ENCODE data around the gene ALDH1L2.
A peak's percentile ranks its signal among the peaks of the same experiment; 100 is the strongest.

Gene ALDH1L2

GRCh38 chr12:105040476-105040875, 43.8 kb downstream of the ALDH1L2 start:
- H3K27ac Mint-ChIP-seq, result no peak overlapping the region
- no peaks in the 10 kb centered on the region for H3K36me3 Mint-ChIP-seq (ENCODE audit: insufficient read depth)
- no peaks in the 10 kb centered on the region for H3K27me3 Mint-ChIP-seq
- ATAC-seq (replicated peaks) (no peak), DNase-seq (no peak)
- H3K4me1 Mint-ChIP-seq (ENCODE audit: low read depth in 2 of 2), result peaks cover 8 to 13% of the 10 kb centered on the region in 2 donors
- H3K4me3 Mint-ChIP-seq, result no peak overlapping the region
- H3K9me3 Mint-ChIP-seq, result no peaks in the 10 kb centered on the region

- ATAC-seq (replicated peaks) (peak; percentile 43), DNase-seq (no peak)
- H3K36me3 Mint-ChIP-seq (ENCODE audit: insufficient read depth), result no peaks in the 10 kb centered on the region
- H3K9me3 Mint-ChIP-seq, result no peaks in the 10 kb centered on the region
- no peaks in the 10 kb centered on the region for H3K27me3 Mint-ChIP-seq
- peaks cover 11 to 13% of the 10 kb centered on the region in 2 donors for H3K4me1 Mint-ChIP-seq (ENCODE audit: low read depth in 2 of 2)
- peak overlapping the region; percentile 30 to 69 for H3K27ac Mint-ChIP-seq
- H3K4me3 Mint-ChIP-seq, result peak overlapping the region; percentile 22 to 28
These were observed 47.2 kb downstream of the ALDH1L2 start for GRCh38 chr12:105036937-105037649.

GRCh38 chr12:105033851-105034250, 50.4 kb downstream of the ALDH1L2 start:
- H3K9me3 Mint-ChIP-seq, result no peaks in the 10 kb centered on the region
- peaks cover 17 to 22% of the 10 kb centered on the region in 2 donors for H3K4me1 Mint-ChIP-seq (ENCODE audit: low read depth in 2 of 2)
- DNase-seq (no peak), ATAC-seq (replicated peaks) (no peak)
- H3K27me3 Mint-ChIP-seq, result no peaks in the 10 kb centered on the region
- no peak overlapping the region for H3K4me3 Mint-ChIP-seq
- no peaks in the 10 kb centered on the region for H3K36me3 Mint-ChIP-seq (ENCODE audit: insufficient read depth)
- H3K27ac Mint-ChIP-seq, result no peak overlapping the region

- no peaks in the 10 kb centered on the region for H3K9me3 Mint-ChIP-seq
- peaks cover 16% of the 10 kb centered on the region in 2 donors for H3K4me1 Mint-ChIP-seq (ENCODE audit: low read depth in 2 of 2)
- ATAC-seq (replicated peaks) (no peak), DNase-seq (no peak)
- no peaks in the 10 kb centered on the region for H3K27me3 Mint-ChIP-seq
- no peaks in the 10 kb centered on the region for H3K36me3 Mint-ChIP-seq (ENCODE audit: insufficient read depth)
- H3K4me3 Mint-ChIP-seq, result no peak overlapping the region
- H3K27ac Mint-ChIP-seq, result no peak overlapping the region
These were observed 51.4 kb downstream of the ALDH1L2 start for GRCh38 chr12:105032703-105033357.

GRCh38 chr12:105030820-105031807, 53.1 kb downstream of the ALDH1L2 start:
- H3K27ac Mint-ChIP-seq, result peak overlapping the region in 1 of 2 donors; percentile 4
- ATAC-seq (replicated peaks) (no peak), DNase-seq (no peak)
- H3K4me1 Mint-ChIP-seq (ENCODE audit: low read depth in 2 of 2), result peaks cover 9% of the 10 kb centered on the region in 2 donors
- no peaks in the 10 kb centered on the region for H3K27me3 Mint-ChIP-seq
- no peak overlapping the region for H3K4me3 Mint-ChIP-seq
- H3K9me3 Mint-ChIP-seq, result no peaks in the 10 kb centered on the region
- peaks cover 2% of the 10 kb centered on the region for H3K36me3 Mint-ChIP-seq (ENCODE audit: insufficient read depth)

- Mint-ChIP-seq H3K27me3 (no peaks in the 10 kb centered on the region), H3K4me1 (ENCODE audit: low read depth in 2 of 2) (peaks cover 6 to 7% of the 10 kb centered on the region in 2 donors), H3K27ac (no peak overlapping the region), H3K9me3 (no peaks in the 10 kb centered on the region), H3K36me3 (ENCODE audit: insufficient read depth) (peaks cover 2% of the 10 kb centered on the region), H3K4me3 (no peak overlapping the region)
- DNase-seq (no peak), ATAC-seq (replicated peaks) (no peak)
These were observed 57.8 kb downstream of the ALDH1L2 start for GRCh38 chr12:105026411-105026810.

GRCh38 chr12:105025890-105026289, 58.4 kb downstream of the ALDH1L2 start:
- H3K27ac Mint-ChIP-seq, result no peak overlapping the region
- no peaks in the 10 kb centered on the region for H3K9me3 Mint-ChIP-seq
- H3K4me3 Mint-ChIP-seq, result no peak overlapping the region
- no peaks in the 10 kb centered on the region for H3K27me3 Mint-ChIP-seq
- peaks cover under 1 to 2% of the 10 kb centered on the region in 2 donors for H3K4me1 Mint-ChIP-seq (ENCODE audit: low read depth in 2 of 2)
- no peak for ATAC-seq (replicated peaks)
- H3K36me3 Mint-ChIP-seq (ENCODE audit: insufficient read depth), result peaks cover 2% of the 10 kb centered on the region
- no peak for DNase-seq

GRCh38 chr12:105024928-105025327, 59.3 kb downstream of the ALDH1L2 start:
- no peaks in the 10 kb centered on the region for H3K9me3 Mint-ChIP-seq
- H3K27me3 Mint-ChIP-seq, result no peaks in the 10 kb centered on the region
- DNase-seq (no peak), ATAC-seq (replicated peaks) (no peak)
- no peaks in the 10 kb centered on the region for H3K4me1 Mint-ChIP-seq (ENCODE audit: low read depth in 2 of 2)
- peaks cover 2% of the 10 kb centered on the region for H3K36me3 Mint-ChIP-seq (ENCODE audit: insufficient read depth)
- H3K27ac Mint-ChIP-seq, result no peak overlapping the region
- no peak overlapping the region for H3K4me3 Mint-ChIP-seq

GRCh38 chr12:105020241-105020962, 63.9 kb downstream of the ALDH1L2 start:
- Mint-ChIP-seq H3K27me3 (no peaks in the 10 kb centered on the region), H3K9me3 (no peaks in the 10 kb centered on the region), H3K36me3 (ENCODE audit: insufficient read depth) (no peaks in the 10 kb centered on the region), H3K4me1 (ENCODE audit: low read depth in 2 of 2) (no peaks in the 10 kb centered on the region), H3K4me3 (no peak overlapping the region), H3K27ac (no peak overlapping the region)
- DNase-seq, result no peak
- no peak for ATAC-seq (replicated peaks)

DNA sequence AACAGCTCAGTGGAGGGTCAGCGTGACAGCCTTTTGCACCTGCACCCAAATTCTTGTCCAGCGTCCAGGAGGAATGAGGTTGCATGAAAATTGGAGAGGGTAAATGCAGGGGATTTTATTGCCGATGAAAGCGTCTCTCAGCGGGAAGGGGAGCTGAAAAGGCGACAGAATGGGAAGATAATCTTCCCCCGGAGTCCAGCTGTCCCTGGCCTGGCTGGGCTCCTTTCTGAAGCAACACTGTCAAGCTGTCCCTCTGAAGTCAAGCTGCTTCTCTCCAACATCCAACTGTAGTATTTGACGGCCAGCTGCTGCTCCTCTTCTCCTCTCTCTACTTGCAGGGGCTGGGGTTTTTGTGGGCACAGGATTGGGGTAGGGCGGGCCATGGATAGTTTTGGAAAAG, 65.5 kb downstream of the ALDH1L2 start:
- no peaks in the 10 kb centered on the region for H3K4me1 Mint-ChIP-seq (ENCODE audit: low read depth in 2 of 2)
- no peaks in the 10 kb centered on the region for H3K9me3 Mint-ChIP-seq
- no peaks in the 10 kb centered on the region for H3K36me3 Mint-ChIP-seq (ENCODE audit: insufficient read depth)
- no peak for DNase-seq
- no peaks in the 10 kb centered on the region for H3K27me3 Mint-ChIP-seq
- no peak overlapping the region for H3K27ac Mint-ChIP-seq
- no peak overlapping the region for H3K4me3 Mint-ChIP-seq
- no peak for ATAC-seq (replicated peaks)

DNA sequence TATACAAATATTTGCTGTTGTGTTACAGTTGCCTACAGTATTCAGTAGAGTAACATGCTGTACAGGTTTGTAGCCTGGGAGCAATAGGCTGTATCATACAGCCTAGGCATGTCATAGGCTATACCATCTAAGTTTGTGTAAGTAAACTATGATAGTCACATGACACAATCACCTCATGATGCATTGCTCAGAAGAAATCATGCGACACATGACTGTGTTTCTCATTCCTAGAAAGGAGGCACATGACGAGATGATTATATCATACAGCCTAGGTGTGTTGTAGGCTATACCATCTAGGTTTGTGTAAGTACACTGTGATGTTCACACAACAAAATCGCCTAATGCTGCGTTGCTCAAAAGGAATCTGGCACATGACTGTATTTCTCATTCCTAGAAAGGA, 66.2 kb downstream of the ALDH1L2 start:
- ATAC-seq (replicated peaks) (no peak), DNase-seq (no peak)
- no peaks in the 10 kb centered on the region for H3K36me3 Mint-ChIP-seq (ENCODE audit: insufficient read depth)
- no peaks in the 10 kb centered on the region for H3K4me1 Mint-ChIP-seq (ENCODE audit: low read depth in 2 of 2)
- H3K27me3 Mint-ChIP-seq, result no peaks in the 10 kb centered on the region
- no peak overlapping the region for H3K27ac Mint-ChIP-seq
- H3K4me3 Mint-ChIP-seq, result no peak overlapping the region
- H3K9me3 Mint-ChIP-seq, result no peaks in the 10 kb centered on the region

DNA sequence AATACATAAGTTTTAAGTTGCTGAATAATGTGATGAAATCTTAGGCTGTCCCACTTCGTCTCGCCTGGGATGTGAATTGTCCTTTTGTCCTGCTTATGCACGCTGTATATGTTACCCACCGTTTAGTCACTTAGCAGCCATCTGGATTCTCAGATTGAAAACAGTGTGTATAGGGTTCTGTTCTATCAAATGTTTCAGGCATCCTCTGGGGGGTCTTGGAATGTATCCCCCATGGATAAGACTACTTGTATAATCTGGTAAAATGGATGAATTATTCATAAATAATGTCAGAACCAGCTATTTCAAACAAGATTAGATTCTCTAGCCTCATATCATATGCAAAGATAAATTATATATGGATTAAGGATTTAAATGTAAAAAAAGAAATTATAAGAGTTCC, 68.7 kb downstream of the ALDH1L2 start:
- Mint-ChIP-seq H3K9me3 (peaks cover 3 to 5% of the 10 kb centered on the region in 2 donors), H3K27me3 (no peaks in the 10 kb centered on the region), H3K4me3 (no peak overlapping the region), H3K27ac (no peak overlapping the region), H3K36me3 (ENCODE audit: insufficient read depth) (peaks cover 5% of the 10 kb centered on the region), H3K4me1 (ENCODE audit: low read depth in 2 of 2) (peaks cover 0 to 2% of the 10 kb centered on the region in 2 donors)
- DNase-seq (no peak), ATAC-seq (replicated peaks) (no peak)

DNA sequence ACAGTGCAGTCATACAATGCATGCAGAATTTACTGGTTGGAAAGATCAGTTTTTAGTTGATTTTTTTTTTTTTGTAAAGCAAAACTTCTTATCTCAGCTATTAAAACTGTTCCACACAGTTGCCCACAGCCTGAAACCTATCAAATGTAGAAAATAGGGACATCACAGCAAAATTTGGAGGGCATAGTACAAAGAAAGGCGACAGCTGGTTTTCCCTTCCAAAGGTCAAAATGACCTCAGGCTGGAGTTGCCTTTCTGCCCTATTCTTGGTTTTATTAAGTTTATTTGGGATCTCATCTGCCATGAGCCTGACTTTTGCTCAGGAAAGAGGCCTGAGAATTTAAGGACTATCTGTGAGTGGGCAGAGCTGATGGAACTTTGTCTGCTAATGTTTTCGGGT, 69.7 kb downstream of the ALDH1L2 start:
- peaks cover 12% of the 10 kb centered on the region for H3K36me3 Mint-ChIP-seq (ENCODE audit: insufficient read depth)
- no peak overlapping the region for H3K4me3 Mint-ChIP-seq
- ATAC-seq (replicated peaks) (no peak), DNase-seq (no peak)
- peaks cover 3 to 9% of the 10 kb centered on the region in 2 donors for H3K9me3 Mint-ChIP-seq
- H3K27me3 Mint-ChIP-seq, result no peaks in the 10 kb centered on the region
- H3K27ac Mint-ChIP-seq, result no peak overlapping the region
- H3K4me1 Mint-ChIP-seq (ENCODE audit: low read depth in 2 of 2), result peaks cover 0 to 2% of the 10 kb centered on the region in 2 donors
